Ureter (tissue), 1 donor: Measurements from ENCODE around the gene TBX1. TPM values are rescaled to one million over a fixed set of nuclear protein-coding genes. Genes with fewer than 3 reads are reported as not detected.
"Not testable (repeated sequence)": the region's sequence is repeated elsewhere in the genome, so short reads cannot be mapped to it uniquely, and the experiment has no call there.

Source experiments
- DNase-seq: peaks from one replicate; pipeline ENCODE4 v3.0.0-alpha.2; 2020; ENCODE audit warnings: low spot score
- total RNA-seq: library from RNA; stranded (reverse); gene quantifications from one replicate; pipeline ENCODE4 v1.2.4, GENCODE V29; 2023
- donor health status: DM: yes; HTN: yes; CAD: no.

TBX1 gene
- total RNA-seq, 1 donor from 2014 or later, result 13.0 TPM

- DNase-seq, result no peak
Observed at GRCh38 chr22:19764636-19765476, 4.3 kb downstream of the TBX1 start.

GRCh38 chr22:19765477-19766239, 5.1 kb downstream of the TBX1 start:
- peak; percentile 57 for DNase-seq

- no peak for DNase-seq
Observed at GRCh38 chr22:19766240-19766510, 5.6 kb downstream of the TBX1 start.

- peak; percentile 70 for DNase-seq
Observed at GRCh38 chr22:19766511-19767426, 6.2 kb downstream of the TBX1 start.

GRCh38 chr22:19767427-19768341, 7.1 kb downstream of the TBX1 start:
- no peak for DNase-seq

GRCh38 chr22:19769393-19769715, 8.8 kb downstream of the TBX1 start:
- no peak for DNase-seq

- DNase-seq, result no peak
Observed at GRCh38 chr22:19770349-19771220, 10.0 kb downstream of the TBX1 start.

GRCh38 chr22:19772422-19772672, 11.8 kb downstream of the TBX1 start:
- no peak for DNase-seq

GRCh38 chr22:19772673-19773469, 12.3 kb downstream of the TBX1 start:
- no peak for DNase-seq

GRCh38 chr22:19773470-19774040, 13.0 kb downstream of the TBX1 start:
- no peak for DNase-seq

- no peak for DNase-seq
Observed at GRCh38 chr22:19774628-19775027, 14.1 kb downstream of the TBX1 start.

- no peak for DNase-seq
Observed at GRCh38 chr22:19775496-19776325, 15.1 kb downstream of the TBX1 start.

- DNase-seq, result no peak
Observed at GRCh38 chr22:19776433-19777031, 16.0 kb downstream of the TBX1 start.

- not testable (repeated sequence) for DNase-seq
Observed at GRCh38 chr22:19777192-19777591, 16.6 kb downstream of the TBX1 start.

GRCh38 chr22:19779011-19779421, 18.4 kb downstream of the TBX1 start:
- DNase-seq, result no peak

GRCh38 chr22:19779685-19780268, 19.2 kb downstream of the TBX1 start:
- DNase-seq, result no peak

- DNase-seq, result no peak
Observed at GRCh38 chr22:19782533-19782932, 22.0 kb downstream of the TBX1 start.
